ENCODE measurements around the gene SERPING1.

SERPING1 gene

DNA sequence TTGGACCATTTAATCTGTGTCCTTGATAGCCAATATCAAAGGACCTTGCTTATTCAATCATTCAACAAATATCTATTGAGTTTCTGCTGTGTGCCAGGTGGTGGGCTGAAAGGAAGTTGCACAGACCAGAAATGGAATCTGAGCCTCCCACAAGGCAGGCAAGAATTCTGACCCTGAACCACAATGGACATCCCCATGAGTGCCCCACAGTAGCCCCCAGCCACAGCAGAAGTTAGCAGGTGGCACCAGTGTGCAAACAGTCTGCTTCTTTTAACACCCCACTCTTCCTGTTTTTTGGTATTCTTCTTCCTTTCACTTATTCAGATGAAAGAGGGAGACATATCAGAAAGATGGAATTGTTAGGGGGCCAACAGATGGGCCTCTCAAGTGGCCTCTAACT lies 12.2 kb upstream of the SERPING1 start:
- TF ChIP-seq, protein P1, sequence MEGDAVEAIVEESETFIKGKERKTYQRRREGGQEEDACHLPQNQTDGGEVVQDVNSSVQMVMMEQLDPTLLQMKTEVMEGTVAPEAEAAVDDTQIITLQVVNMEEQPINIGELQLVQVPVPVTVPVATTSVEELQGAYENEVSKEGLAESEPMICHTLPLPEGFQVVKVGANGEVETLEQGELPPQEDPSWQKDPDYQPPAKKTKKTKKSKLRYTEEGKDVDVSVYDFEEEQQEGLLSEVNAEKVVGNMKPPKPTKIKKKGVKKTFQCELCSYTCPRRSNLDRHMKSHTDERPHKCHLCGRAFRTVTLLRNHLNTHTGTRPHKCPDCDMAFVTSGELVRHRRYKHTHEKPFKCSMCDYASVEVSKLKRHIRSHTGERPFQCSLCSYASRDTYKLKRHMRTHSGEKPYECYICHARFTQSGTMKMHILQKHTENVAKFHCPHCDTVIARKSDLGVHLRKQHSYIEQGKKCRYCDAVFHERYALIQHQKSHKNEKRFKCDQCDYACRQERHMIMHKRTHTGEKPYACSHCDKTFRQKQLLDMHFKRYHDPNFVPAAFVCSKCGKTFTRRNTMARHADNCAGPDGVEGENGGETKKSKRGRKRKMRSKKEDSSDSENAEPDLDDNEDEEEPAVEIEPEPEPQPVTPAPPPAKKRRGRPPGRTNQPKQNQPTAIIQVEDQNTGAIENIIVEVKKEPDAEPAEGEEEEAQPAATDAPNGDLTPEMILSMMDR (IDR thresholded peaks at IDR 0.05; ENCODE audit: insufficient read depth, low read length, poor library complexity, severe bottlenecking): no peak
- Histone ChIP-seq H3K27me3 (replicated peaks; ENCODE audit: control insufficient read depth, insufficient read depth, low read length) (no peaks in the 10 kb centered on the region), H3K4me3 (replicated peaks; ENCODE audit: low read depth, low read length) (no peak overlapping the region), H3K36me3 (ENCODE audit: control insufficient read depth, insufficient read depth, low read length) (no peaks in the 10 kb centered on the region)
- DNase-seq (ENCODE audit: extremely low read depth, insufficient read length): no peak

DNA sequence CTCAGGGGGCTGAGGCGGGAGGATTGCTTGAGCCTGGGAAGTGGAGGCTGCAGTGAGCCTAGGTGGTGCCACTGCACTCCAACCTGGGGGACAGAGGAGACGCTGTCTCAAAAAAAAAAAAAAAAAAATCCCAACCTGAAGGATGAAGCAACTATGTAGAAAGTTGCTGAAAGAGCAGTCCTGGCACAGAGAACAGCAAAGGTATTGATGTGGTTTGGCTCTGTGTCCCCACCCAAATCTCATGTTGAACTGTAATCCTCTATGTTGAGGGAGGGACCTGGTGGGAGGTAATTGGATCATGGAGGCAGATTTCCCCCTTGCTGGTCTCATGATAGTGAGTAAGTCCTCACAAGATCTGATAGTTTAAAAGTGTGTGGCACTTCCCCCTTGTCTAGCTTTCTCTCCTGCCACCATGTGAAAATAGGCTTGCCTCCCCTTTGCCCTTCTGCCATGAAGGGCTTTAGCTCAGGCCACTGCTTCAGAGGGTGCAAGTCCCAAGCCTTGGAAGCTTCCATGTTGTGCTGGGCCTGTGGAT lies 10.7 kb upstream of the SERPING1 start:
- Histone ChIP-seq H3K4me3 (replicated peaks; ENCODE audit: low read depth, low read length) (no peak overlapping the region), H3K36me3 (ENCODE audit: control insufficient read depth, insufficient read depth, low read length) (no peaks in the 10 kb centered on the region), H3K27me3 (replicated peaks; ENCODE audit: control insufficient read depth, insufficient read depth, low read length) (no peaks in the 10 kb centered on the region)
- no peak for DNase-seq (ENCODE audit: extremely low read depth, insufficient read length)
- TF ChIP-seq, protein P1 (IDR thresholded peaks at IDR 0.05; ENCODE audit: insufficient read depth, low read length, poor library complexity, severe bottlenecking): no peak

DNA sequence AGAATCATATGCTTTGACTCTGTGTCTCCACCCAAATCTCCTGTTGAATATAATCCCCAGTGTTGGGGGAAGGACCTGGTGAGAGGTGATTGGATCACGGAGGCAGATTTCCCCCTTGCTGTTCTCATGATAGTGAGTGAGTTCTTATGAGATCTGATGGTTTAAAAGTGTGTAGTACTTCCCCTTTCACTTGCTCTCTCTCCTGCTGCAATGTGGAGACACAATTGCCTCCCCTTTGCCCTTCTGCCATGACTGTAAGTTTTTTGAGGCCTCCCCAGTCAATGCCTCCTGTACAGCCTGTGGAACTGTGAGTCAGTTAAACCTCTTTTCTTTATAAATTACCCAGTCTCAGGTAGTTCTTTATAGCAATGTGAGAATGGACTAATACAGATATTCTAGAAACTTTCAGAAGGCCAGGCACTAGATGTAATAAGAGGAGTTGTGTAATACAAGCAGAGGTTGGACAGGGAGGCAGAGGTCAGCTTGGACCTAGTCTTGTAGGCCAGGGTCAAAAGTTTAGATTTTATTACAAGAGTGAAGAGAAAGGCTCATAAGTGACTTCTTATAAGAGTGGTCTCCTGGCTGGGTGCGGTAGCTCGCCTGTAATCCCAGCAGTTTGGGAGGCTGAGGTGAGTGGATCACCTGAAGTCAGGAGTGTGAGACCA lies 9.3 kb upstream of the SERPING1 start:
- DNase-seq (ENCODE audit: extremely low read depth, insufficient read length): no peak
- no peaks in the 10 kb centered on the region for H3K36me3 ChIP-seq (ENCODE audit: control insufficient read depth, insufficient read depth, low read length)
- no peaks in the 10 kb centered on the region; the same call in 1 of the 2 replicates for H3K27me3 ChIP-seq (replicated peaks; ENCODE audit: control insufficient read depth, insufficient read depth, low read length)
- TF ChIP-seq, protein P1 (IDR thresholded peaks at IDR 0.05; ENCODE audit: insufficient read depth, low read length, poor library complexity, severe bottlenecking): no peak
- no peak overlapping the region for H3K4me3 ChIP-seq (replicated peaks; ENCODE audit: low read depth, low read length)

DNA sequence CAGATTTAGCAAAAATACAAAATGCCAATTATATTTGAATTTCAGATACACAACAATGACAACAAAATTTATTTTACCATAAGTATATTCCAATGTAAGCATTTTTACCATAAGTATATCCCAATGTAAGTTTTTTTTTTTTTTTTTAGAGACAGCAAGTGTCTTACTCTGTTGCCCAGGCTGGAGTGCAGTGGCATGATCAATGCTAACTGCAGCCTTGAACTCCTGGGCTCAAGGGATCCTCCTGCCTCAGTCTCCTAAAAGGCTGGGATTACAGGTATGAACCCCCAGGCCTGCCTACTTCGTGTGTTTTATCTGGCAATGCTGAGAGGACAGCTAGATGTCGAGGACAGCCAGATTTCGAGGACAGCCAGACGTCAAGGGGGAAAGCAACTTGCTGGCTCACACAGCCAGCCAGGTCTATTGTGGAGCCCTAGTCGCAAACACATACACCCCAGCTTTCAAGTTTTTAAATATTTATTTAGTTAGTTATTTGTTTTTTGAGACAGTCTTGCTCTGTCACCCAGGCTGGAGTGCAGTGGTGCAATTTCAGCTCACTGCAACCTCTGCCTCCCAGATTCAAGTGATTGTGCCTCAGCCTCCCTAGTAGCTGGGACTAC lies 1.1 kb upstream of the SERPING1 start:
- TF ChIP-seq, protein P1 (IDR thresholded peaks at IDR 0.05; ENCODE audit: insufficient read depth, low read length, poor library complexity, severe bottlenecking): no peak
- DNase-seq (ENCODE audit: extremely low read depth, insufficient read length): no peak
- no peaks in the 10 kb centered on the region; the same call in 1 of the 2 replicates for H3K27me3 ChIP-seq (replicated peaks; ENCODE audit: control insufficient read depth, insufficient read depth, low read length)
- no peak overlapping the region for H3K4me3 ChIP-seq (replicated peaks; ENCODE audit: low read depth, low read length)
- no peaks in the 10 kb centered on the region for H3K36me3 ChIP-seq (ENCODE audit: control insufficient read depth, insufficient read depth, low read length)

DNA sequence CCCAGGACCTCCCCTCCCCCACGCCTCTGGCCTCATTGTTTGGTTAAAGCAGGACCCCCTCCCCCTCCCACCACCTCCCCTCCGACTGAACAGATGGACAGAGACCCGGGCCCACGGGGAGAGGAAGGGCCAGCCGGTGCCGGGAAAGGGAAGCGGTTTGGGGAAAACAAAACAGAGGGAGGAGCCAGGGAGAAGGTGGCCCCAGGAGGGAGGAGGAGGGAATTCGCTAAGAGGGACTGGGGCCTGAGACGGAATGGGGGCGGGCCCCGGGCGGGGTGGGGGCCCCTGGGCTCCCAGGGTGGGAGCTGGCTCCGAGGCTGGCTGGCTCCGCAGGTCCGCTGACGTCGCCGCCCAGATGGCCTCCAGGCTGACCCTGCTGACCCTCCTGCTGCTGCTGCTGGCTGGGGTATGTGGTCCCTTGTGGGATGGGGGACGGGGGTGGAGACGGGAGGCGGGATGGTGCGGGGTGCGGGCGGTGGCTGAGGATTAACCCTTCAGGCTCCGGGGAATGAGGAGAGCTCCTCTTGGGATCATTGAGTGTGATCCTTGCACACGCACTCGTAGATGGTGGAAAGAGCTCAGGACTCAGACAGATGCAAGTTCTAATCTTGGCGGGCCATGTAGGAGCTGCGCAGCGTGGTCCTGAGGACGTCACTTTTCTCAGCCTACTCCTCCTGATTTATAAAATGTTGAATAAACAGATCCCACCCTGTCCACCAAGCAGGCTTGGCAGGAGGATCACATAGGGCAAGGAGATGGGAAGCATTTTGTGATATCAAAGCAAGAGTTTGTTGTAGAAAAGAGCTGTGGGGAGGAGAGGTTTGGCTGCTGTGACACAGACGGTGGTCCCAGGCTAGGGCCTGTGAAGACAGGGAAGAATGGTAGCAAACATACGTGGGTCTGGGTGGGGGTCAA lies 688 bp downstream of the SERPING1 start:
- DNase-seq (ENCODE audit: extremely low read depth, insufficient read length): no peak
- TF ChIP-seq, protein P1 (IDR thresholded peaks at IDR 0.05; ENCODE audit: insufficient read depth, low read length, poor library complexity, severe bottlenecking): no peak
- no peaks in the 10 kb centered on the region for H3K36me3 ChIP-seq (ENCODE audit: control insufficient read depth, insufficient read depth, low read length)
- no peak overlapping the region for H3K4me3 ChIP-seq (replicated peaks; ENCODE audit: low read depth, low read length)
- H3K27me3 ChIP-seq (replicated peaks; ENCODE audit: control insufficient read depth, insufficient read depth, low read length): no peaks in the 10 kb centered on the region
